ENCODE measurements around the gene FAM107B. TPM values are rescaled to one million over a fixed set of nuclear protein-coding genes. Genes with fewer than 3 reads are reported as not detected.

FAM107B gene
- total RNA-seq, 1 experiment from 2014 or later, result 41.6 TPM

GRCh38 chr10:14588084-14588937 is 186.4 kb downstream of the FAM107B start:
- ChIA-PET POLR2A (no interaction called here), RAD21 (ENCODE audit: low non-redundant PET in 1 of 2, low total read pairs in 2 of 2, uncharacterized antibody in 2 of 2, unreplicated experiment in 2 of 2) (no interaction called here), CTCF (no interaction called here)
- no peaks in the 10 kb centered on the region for H3K9me2 ChIP-seq (ENCODE audit: insufficient read depth)
- H2AFZ ChIP-seq (ENCODE audit: low read depth, low read length, poor library complexity, severe bottlenecking), result no peak overlapping the region
- H3K4me2 ChIP-seq (ENCODE audit: low read length), result peak overlapping the region; percentile 54
- 0 out of 4 replicates have a peak overlapping the region, but pooled peaks of 1 of the 2 experiments have one; percentile 9 for H3K4me3 ChIP-seq (replicated peaks in 1 of 2; ENCODE audit: low read depth in 1 of 2, low read length in 2 of 2)
- H3K9ac ChIP-seq (ENCODE audit: low read length), result peak overlapping the region; percentile 26
- DNase-seq (ENCODE audit: low read depth, low spot score) (no peak), ATAC-seq (peak; percentile 43)
- TF ChIP-seq MAX (IDR thresholded peaks at IDR 0.05), result peak; percentile 57; the same call in 1 of the 2 replicates
- TF ChIP-seq POLR2AphosphoS5 (IDR thresholded peaks at IDR 0.05; ENCODE audit: low read depth, low read length), result no peak
- intact Hi-C loops (cut with micrococcal nuclease), result no loop called here
- no peaks in the 10 kb centered on the region for H3K27me3 ChIP-seq (ENCODE audit: insufficient read depth, low read length)
- H4K20me1 ChIP-seq (ENCODE audit: insufficient read depth), result no peaks in the 10 kb centered on the region
- H3K9me3 ChIP-seq (ENCODE audit: control insufficient read depth in 1 of 2, insufficient read depth in 1 of 2, low read depth in 1 of 2, low read length in 2 of 2), result no peaks in the 10 kb centered on the region
- H3K36me3 ChIP-seq (ENCODE audit: control insufficient read depth in 1 of 2, insufficient read depth in 2 of 2, low read length in 2 of 2), result no peaks in the 10 kb centered on the region
- H3K27ac ChIP-seq (ENCODE audit: low read depth, low read length), result peak overlapping the region; percentile 26; the same call in 1 of the 2 replicates
- BruUV-seq (replicated peaks), result no TSS peak
- peaks cover 33 to 56% of the 10 kb centered on the region in 2 experiments for H3K4me1 ChIP-seq (ENCODE audit: control insufficient read depth in 1 of 2, insufficient read depth in 2 of 2, low read length in 2 of 2)
- peaks cover 22% of the 10 kb centered on the region; the same call in 1 of the 2 replicates for H3K79me2 ChIP-seq (ENCODE audit: insufficient read depth, low read length)

GRCh38 chr10:14587540-14588083 is 187.1 kb downstream of the FAM107B start:
- ATAC-seq (no peak), DNase-seq (ENCODE audit: low read depth, low spot score) (no peak)
- Histone ChIP-seq H3K79me2 (ENCODE audit: insufficient read depth, low read length) (peaks cover 22% of the 10 kb centered on the region; the same call in 1 of the 2 replicates), H3K9me3 (ENCODE audit: control insufficient read depth in 1 of 2, insufficient read depth in 1 of 2, low read depth in 1 of 2, low read length in 2 of 2) (no peaks in the 10 kb centered on the region), H3K9me2 (ENCODE audit: insufficient read depth) (no peaks in the 10 kb centered on the region), H3K4me2 (ENCODE audit: low read length) (peak overlapping the region; percentile 54), H4K20me1 (ENCODE audit: insufficient read depth) (no peaks in the 10 kb centered on the region), H3K27ac (ENCODE audit: low read depth, low read length) (no peak overlapping the region), H3K36me3 (ENCODE audit: control insufficient read depth in 1 of 2, insufficient read depth in 2 of 2, low read length in 2 of 2) (no peaks in the 10 kb centered on the region), H3K27me3 (ENCODE audit: insufficient read depth, low read length) (no peaks in the 10 kb centered on the region), H3K9ac (ENCODE audit: low read length) (peak overlapping the region; percentile 26; the same call in 1 of the 2 replicates), H3K4me3 (replicated peaks in 1 of 2; ENCODE audit: low read depth in 1 of 2, low read length in 2 of 2) (no peak overlapping the region), H3K4me1 (ENCODE audit: control insufficient read depth in 1 of 2, insufficient read depth in 2 of 2, low read length in 2 of 2) (peaks cover 30 to 53% of the 10 kb centered on the region in 2 experiments), H2AFZ (ENCODE audit: low read depth, low read length, poor library complexity, severe bottlenecking) (no peak overlapping the region)
- TF ChIP-seq YY1 (IDR thresholded peaks at IDR 0.05; ENCODE audit: extremely low read depth, insufficient replicate concordance, low read depth, low read length), result no peak
- no peak for TF ChIP-seq MAX (IDR thresholded peaks at IDR 0.05)
- no peak for TF ChIP-seq EZH2 (IDR thresholded peaks at IDR 0.05)
- TF ChIP-seq CEBPB (IDR thresholded peaks at IDR 0.05; ENCODE audit: low read depth), result no peak
- TF ChIP-seq TCF7L2 (IDR thresholded peaks at IDR 0.05; ENCODE audit: borderline replicate concordance, extremely low read depth, insufficient read depth, insufficient read length), result no peak
- TF ChIP-seq POLR2A (IDR thresholded peaks at IDR 0.05; ENCODE audit: borderline replicate concordance, extremely low read depth, insufficient read depth, insufficient read length), result no peak
- no peak for TF ChIP-seq ZFX (IDR thresholded peaks at IDR 0.05)
- no peak for TF ChIP-seq ELF1 (IDR thresholded peaks at IDR 0.05; ENCODE audit: borderline replicate concordance, low read depth)
- TF ChIP-seq EZH2phosphoT487 (IDR thresholded peaks at IDR 0.05; ENCODE audit: borderline replicate concordance), result no peak
- no peak for TF ChIP-seq POLR2AphosphoS5 (IDR thresholded peaks at IDR 0.05; ENCODE audit: low read depth, low read length)
- POLR2A ChIA-PET, result no interaction called here
- CTCF ChIA-PET, result no interaction called here
- intact Hi-C loops (cut with micrococcal nuclease), result no loop called here
- BruUV-seq (replicated peaks), result no TSS peak
- RAD21 ChIA-PET (ENCODE audit: low non-redundant PET in 1 of 2, low total read pairs in 2 of 2, uncharacterized antibody in 2 of 2, unreplicated experiment in 2 of 2), result no interaction called here
